ENCODE data around the gene NYAP1. TPM values are rescaled to one million over a fixed set of nuclear protein-coding genes. Genes with fewer than 3 reads are reported as not detected.

NYAP1 gene
- total RNA-seq, 6 donors from 2014 or later = 0.15 to 1.4 (median 0.89) TPM; not detected in 1

DNA sequence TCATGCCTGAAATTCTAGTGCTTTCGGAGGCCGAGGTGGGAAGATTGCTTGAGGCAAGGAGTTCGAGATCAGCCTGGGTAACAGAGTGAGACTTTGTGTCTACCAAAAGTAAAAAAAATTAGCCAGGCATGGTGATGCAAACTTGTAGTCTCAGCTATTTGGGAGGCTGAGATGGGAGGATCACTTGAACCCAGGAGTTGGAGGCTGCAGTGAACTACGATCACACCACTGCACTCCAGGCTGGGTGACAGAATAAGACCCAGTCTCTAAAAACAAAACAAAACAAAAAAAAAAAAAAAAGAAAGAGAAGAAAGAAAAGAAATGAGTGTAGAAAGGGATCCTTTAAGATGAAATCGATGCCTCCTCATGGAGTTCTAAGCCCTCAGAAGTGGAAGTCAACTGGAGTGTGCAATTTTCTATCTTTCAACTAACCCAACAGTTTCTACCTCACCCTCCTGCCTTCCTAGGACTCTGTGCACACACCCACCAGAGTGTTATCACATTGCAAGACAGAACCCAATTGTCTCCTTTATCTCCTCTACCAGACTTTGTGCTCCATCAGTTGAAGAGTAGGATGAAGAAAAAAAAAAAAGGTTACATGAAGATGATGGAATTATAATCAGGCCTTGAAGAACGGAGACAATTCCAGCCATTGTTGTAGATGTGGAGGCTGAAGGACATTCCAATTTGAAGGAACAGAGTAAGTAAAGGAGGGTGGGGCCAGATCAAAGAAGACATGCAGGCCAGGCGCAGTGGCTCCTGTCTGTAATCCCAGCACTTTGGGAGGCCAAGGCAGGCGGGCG is 26.9 kb downstream of the NYAP1 start:
- TF ChIP-seq POLR2A (IDR thresholded peaks at IDR 0.05) (no peak), EP300 (IDR thresholded peaks at IDR 0.05) (no peak)
- WGBS, 2 donors = 90 to 92% methylated on average over 9 of the region's 9 CpGs
- no peaks in the 10 kb centered on the region for H3K27me3 ChIP-seq
- H3K4me3 ChIP-seq = no peak overlapping the region
- H3K36me3 ChIP-seq = no peaks in the 10 kb centered on the region
- DNase-seq (no peak), ATAC-seq (ENCODE audit: low FRiP score in 2 of 2) (no peak)
- peaks cover 0 to 5% (median 0%) of the 10 kb centered on the region in 4 donors for H3K4me1 ChIP-seq
- H3K9me3 ChIP-seq = no peaks in the 10 kb centered on the region
- H3K27ac ChIP-seq = no peak overlapping the region

DNA sequence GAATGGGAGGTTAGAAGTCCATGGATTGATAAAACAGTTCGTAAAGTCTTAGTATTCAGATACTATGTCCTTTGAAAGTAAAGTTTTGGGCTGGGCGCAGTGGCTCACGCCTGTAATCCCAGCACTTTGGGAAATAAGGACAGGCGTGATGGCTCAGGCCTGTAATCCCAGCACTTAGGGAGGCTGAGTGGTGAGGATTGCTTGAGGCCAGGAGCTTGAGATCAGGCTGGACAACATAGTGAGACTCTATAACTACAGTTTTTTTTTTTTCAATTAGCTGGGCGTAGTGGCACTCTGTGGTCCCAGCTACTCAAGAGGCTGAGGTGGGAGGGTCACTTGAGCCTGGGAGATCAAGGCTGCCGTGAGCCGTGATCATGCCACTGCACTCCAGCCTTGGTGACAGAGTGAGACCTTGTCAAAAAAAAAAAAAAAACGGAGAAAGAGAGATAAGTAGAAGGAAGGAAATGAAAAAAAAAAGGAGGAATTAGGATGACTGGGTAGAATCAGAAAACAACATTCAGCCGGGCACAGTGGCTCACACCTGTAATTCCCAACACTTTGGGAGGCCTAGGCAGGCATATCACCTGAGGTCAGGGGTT is 29.6 kb downstream of the NYAP1 start:
- no peak overlapping the region for H3K4me3 ChIP-seq
- H3K36me3 ChIP-seq = no peaks in the 10 kb centered on the region
- TF ChIP-seq EP300 (IDR thresholded peaks at IDR 0.05) = no peak
- TF ChIP-seq, protein P1, sequence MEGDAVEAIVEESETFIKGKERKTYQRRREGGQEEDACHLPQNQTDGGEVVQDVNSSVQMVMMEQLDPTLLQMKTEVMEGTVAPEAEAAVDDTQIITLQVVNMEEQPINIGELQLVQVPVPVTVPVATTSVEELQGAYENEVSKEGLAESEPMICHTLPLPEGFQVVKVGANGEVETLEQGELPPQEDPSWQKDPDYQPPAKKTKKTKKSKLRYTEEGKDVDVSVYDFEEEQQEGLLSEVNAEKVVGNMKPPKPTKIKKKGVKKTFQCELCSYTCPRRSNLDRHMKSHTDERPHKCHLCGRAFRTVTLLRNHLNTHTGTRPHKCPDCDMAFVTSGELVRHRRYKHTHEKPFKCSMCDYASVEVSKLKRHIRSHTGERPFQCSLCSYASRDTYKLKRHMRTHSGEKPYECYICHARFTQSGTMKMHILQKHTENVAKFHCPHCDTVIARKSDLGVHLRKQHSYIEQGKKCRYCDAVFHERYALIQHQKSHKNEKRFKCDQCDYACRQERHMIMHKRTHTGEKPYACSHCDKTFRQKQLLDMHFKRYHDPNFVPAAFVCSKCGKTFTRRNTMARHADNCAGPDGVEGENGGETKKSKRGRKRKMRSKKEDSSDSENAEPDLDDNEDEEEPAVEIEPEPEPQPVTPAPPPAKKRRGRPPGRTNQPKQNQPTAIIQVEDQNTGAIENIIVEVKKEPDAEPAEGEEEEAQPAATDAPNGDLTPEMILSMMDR (IDR thresholded peaks at IDR 0.05) = no peak
- TF ChIP-seq POLR2A (IDR thresholded peaks at IDR 0.05) = no peak
- no peak for TF ChIP-seq POLR2AphosphoS5 (IDR thresholded peaks at IDR 0.05)
- H3K9me3 ChIP-seq = no peaks in the 10 kb centered on the region
- peaks cover 0 to 12% (median 4%) of the 10 kb centered on the region in 4 donors for H3K4me1 ChIP-seq
- no peak overlapping the region for H3K27ac ChIP-seq
- ATAC-seq (ENCODE audit: low FRiP score in 2 of 2) (no peak), DNase-seq (no peak)
- 76 to 80% methylated on average over 9 of the region's 9 CpGs for WGBS, 2 donors
- H3K27me3 ChIP-seq = no peaks in the 10 kb centered on the region

DNA sequence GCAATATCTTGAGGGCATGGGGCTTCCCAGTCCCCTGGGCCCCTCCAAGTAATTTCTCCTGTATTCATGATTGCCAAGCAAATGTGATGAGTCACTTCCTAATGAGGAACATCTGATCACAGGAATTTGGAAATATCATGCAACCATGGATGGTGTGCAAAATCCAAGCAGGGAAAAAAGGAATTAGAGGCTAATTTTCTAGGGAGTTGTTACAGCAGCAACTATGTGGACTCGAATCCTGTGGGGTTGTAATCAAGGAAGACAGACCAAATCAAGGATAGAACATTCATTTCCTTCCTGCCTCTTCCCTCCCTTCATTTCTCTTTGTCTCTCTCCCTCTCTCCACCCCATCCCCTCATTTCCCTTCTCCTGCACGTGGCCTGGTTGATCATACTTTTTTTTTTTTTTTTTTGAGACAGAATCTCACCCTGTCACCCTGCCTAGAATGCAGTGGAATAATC is 31.4 kb downstream of the NYAP1 start:
- no peak overlapping the region for H3K4me3 ChIP-seq
- 20 to 24% methylated on average over 2 of the region's 2 CpGs for WGBS, 2 donors
- no peak for TF ChIP-seq POLR2A (IDR thresholded peaks at IDR 0.05)
- TF ChIP-seq, protein P1 (IDR thresholded peaks at IDR 0.05) = no peak
- TF ChIP-seq POLR2AphosphoS5 (IDR thresholded peaks at IDR 0.05) = no peak
- no peak for TF ChIP-seq EP300 (IDR thresholded peaks at IDR 0.05)
- no peak overlapping the region for H3K27ac ChIP-seq
- DNase-seq = no peak
- no peaks in the 10 kb centered on the region for H3K9me3 ChIP-seq
- H3K27me3 ChIP-seq = no peaks in the 10 kb centered on the region
- ATAC-seq (ENCODE audit: low FRiP score in 2 of 2) = peak in 1 of 2 donors; percentile 85
- no peaks in the 10 kb centered on the region for H3K36me3 ChIP-seq
- peaks cover 0 to 12% (median 4%) of the 10 kb centered on the region in 4 donors for H3K4me1 ChIP-seq

DNA sequence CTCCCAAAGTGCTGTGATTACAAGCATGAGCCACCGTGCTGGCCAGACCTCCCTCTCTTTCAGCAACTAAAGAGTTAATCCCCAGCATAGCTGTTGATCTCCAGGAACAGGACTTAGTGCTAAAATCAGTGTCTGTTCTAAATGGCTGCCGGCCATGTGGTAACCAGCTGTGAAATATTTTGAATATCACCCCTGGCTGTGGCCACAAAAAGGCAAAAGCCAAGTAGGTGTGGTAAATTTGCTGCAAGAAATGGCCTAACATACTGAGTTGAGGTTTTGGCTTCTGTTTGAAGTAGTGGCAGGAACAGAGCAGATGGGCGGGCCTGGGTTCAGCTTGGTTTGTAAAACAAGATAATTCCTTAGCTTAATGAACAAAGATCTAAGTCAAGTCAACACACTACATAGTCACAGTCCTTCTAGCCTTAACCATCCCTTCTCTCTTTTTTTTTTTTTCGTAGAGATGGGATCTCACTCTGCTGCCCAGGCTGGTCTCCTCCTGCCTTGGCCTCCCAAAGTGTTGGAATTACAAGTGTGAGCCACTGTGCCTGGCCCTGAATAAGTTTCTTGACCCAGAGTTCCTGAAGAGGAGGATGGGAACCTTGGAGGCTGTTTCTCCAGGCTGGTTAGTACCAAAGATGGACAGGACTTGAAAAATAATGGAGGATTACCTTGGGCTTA is 32.5 kb downstream of the NYAP1 start:
- TF ChIP-seq POLR2AphosphoS5 (IDR thresholded peaks at IDR 0.05) = no peak
- TF ChIP-seq, protein P1 (IDR thresholded peaks at IDR 0.05) = no peak
- TF ChIP-seq EP300 (IDR thresholded peaks at IDR 0.05) = no peak
- TF ChIP-seq POLR2A (IDR thresholded peaks at IDR 0.05) = no peak
- H3K36me3 ChIP-seq = no peaks in the 10 kb centered on the region
- DNase-seq (peak in 1 of 2 donors; percentile 20), ATAC-seq (ENCODE audit: low FRiP score in 2 of 2) (peak in 1 of 2 donors; percentile 91)
- H3K4me3 ChIP-seq = no peak overlapping the region
- WGBS, 2 donors = 60 to 61% methylated on average over 4 of the region's 4 CpGs
- no peaks in the 10 kb centered on the region for H3K27me3 ChIP-seq
- no peak overlapping the region for H3K27ac ChIP-seq
- peaks cover 0 to 12% (median 4%) of the 10 kb centered on the region in 4 donors for H3K4me1 ChIP-seq
- no peaks in the 10 kb centered on the region for H3K9me3 ChIP-seq

DNA sequence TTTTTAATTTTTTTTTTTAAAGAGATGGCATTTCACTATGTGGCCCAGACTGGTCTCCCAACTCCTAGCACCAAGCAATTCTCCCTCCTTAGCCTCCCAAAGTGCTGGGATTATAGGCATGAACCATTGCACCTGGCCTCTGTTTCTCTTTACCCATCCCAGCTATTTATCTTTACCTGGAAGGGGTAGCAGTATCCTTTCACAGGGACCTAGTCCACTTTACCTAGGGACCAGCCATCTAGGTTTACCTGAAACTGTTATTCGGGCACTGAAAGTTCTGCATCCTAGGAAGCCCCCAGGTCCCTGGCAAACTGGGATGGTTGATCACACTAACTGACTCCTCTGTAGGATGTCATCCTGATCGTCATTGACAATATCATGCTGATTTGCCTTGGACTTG is 33.6 kb downstream of the NYAP1 start:
- no peak for DNase-seq
- Histone ChIP-seq H3K4me3 (no peak overlapping the region), H3K27me3 (no peaks in the 10 kb centered on the region), H3K9me3 (no peaks in the 10 kb centered on the region), H3K36me3 (no peaks in the 10 kb centered on the region), H3K4me1 (peaks cover 0 to 12% (median 4%) of the 10 kb centered on the region in 4 donors), H3K27ac (no peak overlapping the region)
- 82 to 93% methylated on average over 2 of the region's 2 CpGs for WGBS, 2 donors
- no peak for ATAC-seq (ENCODE audit: low FRiP score in 2 of 2)
- no peak for TF ChIP-seq EP300 (IDR thresholded peaks at IDR 0.05)
- no peak for TF ChIP-seq POLR2A (IDR thresholded peaks at IDR 0.05)
- no peak for TF ChIP-seq POLR2AphosphoS5 (IDR thresholded peaks at IDR 0.05)
- TF ChIP-seq, protein P1 (IDR thresholded peaks at IDR 0.05) = no peak

Measured in upper lobe of left lung (tissue), 6 donors.